HL-60/S4 treated with retinoic acid at 250 ng/mL for 4 days and 3 days (cell line): ENCODE data around the gene KRTAP10-1.

Experiments
- in situ Hi-C: fragments of 300-500 bp; cut with MboI; formaldehyde crosslinking; loops from 2 replicates; pipeline ENCODE4 v1.7.0; 2022; ENCODE audit warnings: low sequenced_read_pairs

Gene KRTAP10-1

GRCh38 chr21:44530221-44530902, 9.6 kb downstream of the KRTAP10-1 start:
- in situ Hi-C loops: loop anchor here (25.0 kb wide), 1 partner anchor 93 kb away; no protein-coding TSS in a partner anchor

- in situ Hi-C loops: loop anchor here (25.0 kb wide), 1 partner anchor 92 kb away; no protein-coding TSS in a partner anchor
These were observed 10.4 kb downstream of the KRTAP10-1 start for GRCh38 chr21:44529503-44530125.

- in situ Hi-C loops: loop anchor here (25.0 kb wide), 1 partner anchor 92 kb away; no protein-coding TSS in a partner anchor
These were observed 11.0 kb downstream of the KRTAP10-1 start for GRCh38 chr21:44529011-44529421.

- in situ Hi-C loops: loop anchor here (25.0 kb wide), 1 partner anchor 91 kb away; no protein-coding TSS in a partner anchor
These were observed 11.4 kb downstream of the KRTAP10-1 start for GRCh38 chr21:44528634-44528995.

- in situ Hi-C loops: loop anchor here (25.0 kb wide), 1 partner anchor 91 kb away; no protein-coding TSS in a partner anchor
These were observed 11.9 kb downstream of the KRTAP10-1 start for GRCh38 chr21:44527983-44528633.

- in situ Hi-C loops: loop anchor here (25.0 kb wide), 1 partner anchor 90 kb away; no protein-coding TSS in a partner anchor
These were observed 12.6 kb downstream of the KRTAP10-1 start for GRCh38 chr21:44527156-44527982.

GRCh38 chr21:44526096-44526997, 13.6 kb downstream of the KRTAP10-1 start:
- in situ Hi-C loops: loop anchor here (25.0 kb wide), 1 partner anchor 89 kb away; no protein-coding TSS in a partner anchor

GRCh38 chr21:44525391-44526095, 14.5 kb downstream of the KRTAP10-1 start:
- in situ Hi-C loops: loop anchor here (25.0 kb wide), 1 partner anchor 88 kb away; no protein-coding TSS in a partner anchor

- in situ Hi-C loops: loop anchor here (25.0 kb wide), 3 partner anchors 87 to 413 kb away; partner anchors contain the start of gene SLX9
These were observed 15.3 kb downstream of the KRTAP10-1 start for GRCh38 chr21:44524414-44525371.

- in situ Hi-C loops: loop anchor here (25.0 kb wide), 2 partner anchors 264 to 414 kb away; partner anchors contain the start of gene SLX9
These were observed 16.2 kb downstream of the KRTAP10-1 start for GRCh38 chr21:44523567-44524413.

GRCh38 chr21:44522753-44523204, 17.2 kb downstream of the KRTAP10-1 start:
- in situ Hi-C loops: loop anchor here (25.0 kb wide), 2 partner anchors 265 to 415 kb away; partner anchors contain the start of gene SLX9

- in situ Hi-C loops: loop anchor here (25.0 kb wide), 2 partner anchors 265 to 415 kb away; partner anchors contain the start of gene SLX9
These were observed 17.9 kb downstream of the KRTAP10-1 start for GRCh38 chr21:44521928-44522752.

GRCh38 chr21:44521301-44521927, 18.6 kb downstream of the KRTAP10-1 start:
- in situ Hi-C loops: loop anchor here (25.0 kb wide), 2 partner anchors 266 to 416 kb away; partner anchors contain the start of gene SLX9

GRCh38 chr21:44520326-44521300, 19.4 kb downstream of the KRTAP10-1 start:
- in situ Hi-C loops: loop anchor here (25.0 kb wide), 2 partner anchors 267 to 417 kb away; partner anchors contain the start of gene SLX9
